Stimulated activated CD4-positive, alpha-beta T cell treated with anti-CD3 and anti-CD28 coated beads, Interleukin-4, amount 100 ng/mL, for 1 hour (primary cell): ENCODE measurements around the gene CCDC69.
A peak's percentile ranks its signal among the peaks of the same experiment; 100 is the strongest.

ENCODE experiments used
- DNase-seq: peaks from one replicate; pipeline ENCODE4 v3.0.0-alpha.2; 2020

The CCDC69 gene

GRCh38 chr5:151157426-151158286, 66.2 kb downstream of the CCDC69 start, which contains the start of gene ANXA6:
Gene ANXA6 (minus strand): TSS chr5:151157779. CDS start chr5:151147901, 9,878 bp downstream.
- peak; percentile 70 for DNase-seq

GRCh38 chr5:151156507-151157420, 67.1 kb downstream of the CCDC69 start:
- peak; percentile 24 for DNase-seq

- no peak for DNase-seq
Observed at GRCh38 chr5:151155775-151156506, 68.0 kb downstream of the CCDC69 start.

GRCh38 chr5:151154931-151155774, 68.7 kb downstream of the CCDC69 start:
- peak; percentile 30 for DNase-seq

- peak; percentile 36 for DNase-seq
Observed at GRCh38 chr5:151153766-151154272, 70.1 kb downstream of the CCDC69 start.

GRCh38 chr5:151153300-151153699, 70.6 kb downstream of the CCDC69 start:
- no peak for DNase-seq

GRCh38 chr5:151151793-151152192, 72.1 kb downstream of the CCDC69 start:
- peak; percentile 32 for DNase-seq

- DNase-seq = no peak
Observed at GRCh38 chr5:151151263-151151660, 72.6 kb downstream of the CCDC69 start.

GRCh38 chr5:151150471-151151262, 73.2 kb downstream of the CCDC69 start:
- DNase-seq = peak; percentile 44

- no peak for DNase-seq
Observed at GRCh38 chr5:151148583-151148982, 75.3 kb downstream of the CCDC69 start.

- DNase-seq = no peak
Observed at GRCh38 chr5:151147033-151147432, 76.9 kb downstream of the CCDC69 start.

- no peak for DNase-seq
Observed at GRCh38 chr5:151146061-151146460, 77.8 kb downstream of the CCDC69 start.

GRCh38 chr5:151144922-151145321, 79.0 kb downstream of the CCDC69 start:
- DNase-seq = no peak

GRCh38 chr5:151144275-151144674, 79.6 kb downstream of the CCDC69 start:
- DNase-seq = peak; percentile 48

- no peak for DNase-seq
Observed at GRCh38 chr5:151143645-151144044, 80.2 kb downstream of the CCDC69 start.

- DNase-seq = no peak
Observed at GRCh38 chr5:151142933-151143332, 81.0 kb downstream of the CCDC69 start.

GRCh38 chr5:151141535-151141934, 82.4 kb downstream of the CCDC69 start:
- DNase-seq = peak; percentile 60

GRCh38 chr5:151140686-151141459, 83.0 kb downstream of the CCDC69 start:
- no peak for DNase-seq

GRCh38 chr5:151139646-151140045, 84.2 kb downstream of the CCDC69 start:
- no peak for DNase-seq

GRCh38 chr5:151139015-151139414, 84.9 kb downstream of the CCDC69 start:
- DNase-seq = no peak
